ENCODE measurements around the gene ABCB11.

The ABCB11 gene

GRCh38 chr2:168971261-168971660 lies 59.9 kb downstream of the ABCB11 start:
- DNase-seq (ENCODE audit: low read depth), result no peak
- H3K4me3 ChIP-seq (ENCODE audit: low read depth, low read length), result no peak overlapping the region
- TF ChIP-seq, protein P1, sequence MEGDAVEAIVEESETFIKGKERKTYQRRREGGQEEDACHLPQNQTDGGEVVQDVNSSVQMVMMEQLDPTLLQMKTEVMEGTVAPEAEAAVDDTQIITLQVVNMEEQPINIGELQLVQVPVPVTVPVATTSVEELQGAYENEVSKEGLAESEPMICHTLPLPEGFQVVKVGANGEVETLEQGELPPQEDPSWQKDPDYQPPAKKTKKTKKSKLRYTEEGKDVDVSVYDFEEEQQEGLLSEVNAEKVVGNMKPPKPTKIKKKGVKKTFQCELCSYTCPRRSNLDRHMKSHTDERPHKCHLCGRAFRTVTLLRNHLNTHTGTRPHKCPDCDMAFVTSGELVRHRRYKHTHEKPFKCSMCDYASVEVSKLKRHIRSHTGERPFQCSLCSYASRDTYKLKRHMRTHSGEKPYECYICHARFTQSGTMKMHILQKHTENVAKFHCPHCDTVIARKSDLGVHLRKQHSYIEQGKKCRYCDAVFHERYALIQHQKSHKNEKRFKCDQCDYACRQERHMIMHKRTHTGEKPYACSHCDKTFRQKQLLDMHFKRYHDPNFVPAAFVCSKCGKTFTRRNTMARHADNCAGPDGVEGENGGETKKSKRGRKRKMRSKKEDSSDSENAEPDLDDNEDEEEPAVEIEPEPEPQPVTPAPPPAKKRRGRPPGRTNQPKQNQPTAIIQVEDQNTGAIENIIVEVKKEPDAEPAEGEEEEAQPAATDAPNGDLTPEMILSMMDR (IDR thresholded peaks at IDR 0.05; ENCODE audit: low read depth, low read length, missing control alignments), result no peak
- in situ Hi-C loops (cut with HindIII; ENCODE audit: low sequenced_read_pairs), result no loop called here

GRCh38 chr2:168970711-168971233 lies 60.4 kb downstream of the ABCB11 start:
- TF ChIP-seq, protein P1 (IDR thresholded peaks at IDR 0.05; ENCODE audit: low read depth, low read length, missing control alignments), result no peak
- no peak for DNase-seq (ENCODE audit: low read depth)
- in situ Hi-C loops (cut with HindIII; ENCODE audit: low sequenced_read_pairs), result no loop called here
- no peak overlapping the region for H3K4me3 ChIP-seq (ENCODE audit: low read depth, low read length)

DNA sequence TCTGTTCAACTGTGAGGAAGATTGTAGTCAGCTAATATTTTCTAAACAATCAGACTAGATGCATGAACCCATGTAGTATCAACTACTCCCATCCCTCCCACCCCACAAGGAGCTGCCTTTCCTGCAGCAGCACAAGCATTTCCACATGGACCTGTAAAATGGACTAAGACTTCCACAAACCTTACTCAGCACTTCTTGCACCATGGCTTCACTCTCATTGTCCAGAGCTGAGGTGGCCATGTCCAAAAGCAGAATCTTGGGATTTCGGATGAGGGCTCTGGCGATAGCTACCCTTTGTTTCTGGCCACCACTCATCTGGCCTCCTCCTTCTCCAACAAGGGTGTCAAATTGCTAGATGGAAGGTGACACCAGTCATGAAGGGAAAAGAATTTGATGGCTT lies 61.3 kb downstream of the ABCB11 start:
- no peak overlapping the region for H3K4me3 ChIP-seq (ENCODE audit: low read depth, low read length)
- DNase-seq (ENCODE audit: low read depth), result no peak
- TF ChIP-seq, protein P1 (IDR thresholded peaks at IDR 0.05; ENCODE audit: low read depth, low read length, missing control alignments), result no peak
- in situ Hi-C loops (cut with HindIII; ENCODE audit: low sequenced_read_pairs), result no loop called here

DNA sequence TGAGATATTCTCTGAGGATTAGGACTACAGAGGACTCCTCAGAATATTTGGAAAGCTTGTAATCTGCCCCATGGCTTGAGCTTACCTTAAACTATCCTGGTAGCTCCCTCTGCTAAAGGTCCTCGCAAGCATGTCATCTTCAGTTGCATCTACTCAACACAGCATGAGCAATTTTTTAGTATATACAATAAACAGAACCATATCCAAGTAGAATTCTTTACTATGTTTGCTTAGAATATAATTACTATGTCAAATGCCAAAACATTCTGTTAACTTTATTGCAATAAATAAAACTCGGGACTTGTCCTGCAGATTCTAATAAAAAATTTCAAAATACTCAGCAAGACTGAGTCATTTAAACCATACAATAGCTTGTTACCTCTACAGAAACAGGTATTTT lies 62.8 kb downstream of the ABCB11 start:
- TF ChIP-seq, protein P1 (IDR thresholded peaks at IDR 0.05; ENCODE audit: low read depth, low read length, missing control alignments), result no peak
- DNase-seq (ENCODE audit: low read depth), result no peak
- no peak overlapping the region for H3K4me3 ChIP-seq (ENCODE audit: low read depth, low read length)
- in situ Hi-C loops (cut with HindIII; ENCODE audit: low sequenced_read_pairs), result no loop called here

- in situ Hi-C loops (cut with HindIII; ENCODE audit: low sequenced_read_pairs), result no loop called here
- TF ChIP-seq, protein P1 (IDR thresholded peaks at IDR 0.05; ENCODE audit: low read depth, low read length, missing control alignments), result no peak
- no peak overlapping the region for H3K4me3 ChIP-seq (ENCODE audit: low read depth, low read length)
- DNase-seq (ENCODE audit: low read depth), result no peak
Observed at GRCh38 chr2:168964251-168964807, 66.8 kb downstream of the ABCB11 start.

DNA sequence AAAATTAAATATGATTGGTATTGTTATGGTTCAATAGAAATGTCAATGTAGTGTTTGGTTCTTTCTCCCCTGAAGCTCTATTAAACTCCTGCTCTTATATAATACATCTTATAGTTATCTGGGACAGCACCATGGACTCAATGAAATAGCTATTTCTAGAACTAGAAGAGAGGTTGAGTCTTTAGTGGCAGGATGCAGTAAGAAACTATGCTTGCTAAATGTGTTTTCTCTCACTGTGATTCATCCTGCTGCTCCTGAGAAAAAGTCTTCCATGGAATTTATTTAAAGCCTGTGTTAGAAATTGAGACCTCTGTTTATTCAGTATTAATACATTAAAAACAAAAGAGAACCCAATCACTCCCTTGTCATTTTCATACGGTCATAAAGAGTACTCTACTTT lies 68.5 kb downstream of the ABCB11 start:
- H3K4me3 ChIP-seq (ENCODE audit: low read depth, low read length), result no peak overlapping the region
- no peak for DNase-seq (ENCODE audit: low read depth)
- TF ChIP-seq, protein P1 (IDR thresholded peaks at IDR 0.05; ENCODE audit: low read depth, low read length, missing control alignments), result no peak
- in situ Hi-C loops (cut with HindIII; ENCODE audit: low sequenced_read_pairs), result no loop called here
